Upper lobe of right lung (tissue), 1 donor: ENCODE results near the gene AMFR. TPM values are rescaled to one million over a fixed set of nuclear protein-coding genes. Genes with fewer than 3 reads are reported as not detected.

Source experiments
- ATAC-seq: fragments of 200-7000 bp; cut with Tn5 transposase; one replicate; pipeline ENCODE4 v1.9.1; 2020; ENCODE audit warnings: mild to moderate bottlenecking, moderate library complexity
- DNase-seq: peaks from one replicate; pipeline ENCODE4 v3.0.0-alpha.2; 2020
- H3K27ac ChIP-seq: fragments of 200-600 bp; one replicate; pipeline ENCODE4 v1.8.0; 2022
- H3K27me3 ChIP-seq: fragments of 200-600 bp; one replicate; pipeline ENCODE4 v1.8.0; 2022; ENCODE audit warnings: mild to moderate bottlenecking
- H3K36me3 ChIP-seq: fragments of 200-600 bp; one replicate; pipeline ENCODE4 v1.8.0; 2022
- H3K4me1 ChIP-seq: fragments of 200-600 bp; one replicate; pipeline ENCODE4 v1.8.0; 2022
- H3K4me3 ChIP-seq: fragments of 200-600 bp; one replicate; pipeline ENCODE4 v1.8.0; 2022; ENCODE audit warnings: mild to moderate bottlenecking
- H3K9me3 ChIP-seq: fragments of 200-600 bp; one replicate; pipeline ENCODE4 v1.8.0; 2022
- CTCF ChIP-seq: fragments of 200-600 bp; IDR thresholded peaks from one replicate; pipeline ENCODE4 v1.8.0; 2022; ENCODE audit warnings: antibody characterized with exemption
- intact Hi-C: fragments of 100-400 bp; cut with DNase I; formaldehyde crosslinking; loops from one replicate; pipeline ENCODE4 v1.11.0; 2022
- total RNA-seq: library from RNA; stranded (reverse); fragmentation: NEBNext Ultra II Directional; extraction: Animal tissue kit (Norgen Biotek cat#: 25700); gene quantifications from one replicate; pipeline ENCODE4 v1.2.1, GENCODE V29; 2021
- donor health status: DM: no; HTN: yes; CAD: no; lungs with severe emphysema.

The AMFR gene
- total RNA-seq, 1 donor from 2014 or later, result 89.8 TPM

DNA sequence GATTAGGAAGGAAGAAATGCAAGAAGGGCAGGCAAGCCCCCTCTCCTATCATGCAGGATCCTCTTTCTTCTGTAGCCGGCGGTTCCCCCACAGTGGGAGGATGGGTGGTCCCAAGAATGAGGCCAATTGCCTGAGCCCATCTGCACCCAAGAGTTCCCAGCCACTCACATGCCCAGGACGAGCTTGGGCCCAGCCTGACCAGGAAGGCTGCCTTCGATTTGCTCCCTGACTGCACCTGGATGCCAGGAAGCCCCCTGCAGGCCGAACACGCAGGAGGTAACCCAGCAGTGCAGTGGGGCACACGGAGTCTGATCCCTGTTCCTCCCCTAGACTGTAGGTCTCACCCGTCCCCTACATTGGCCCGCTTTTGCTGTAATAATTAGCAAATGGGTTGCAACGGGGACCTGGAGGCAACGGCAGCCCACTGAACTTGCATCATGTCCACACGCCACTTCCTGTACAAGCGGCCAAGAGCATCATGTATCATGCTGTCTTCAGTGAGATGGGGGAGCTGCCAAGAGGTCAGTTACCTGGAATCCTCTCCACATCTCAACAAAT, 67.5 kb downstream of the AMFR start:
- H3K9me3 ChIP-seq, result no peaks in the 10 kb centered on the region
- H3K4me1 ChIP-seq, result peaks cover 9% of the 10 kb centered on the region
- intact Hi-C loops, result no loop called here
- ATAC-seq, result peak; percentile 2
- H3K27me3 ChIP-seq, result no peaks in the 10 kb centered on the region
- no peak overlapping the region for H3K27ac ChIP-seq
- peaks cover 24% of the 10 kb centered on the region for H3K36me3 ChIP-seq
- H3K4me3 ChIP-seq, result no peak overlapping the region
- DNase-seq, result peak; percentile 62
- no peak for TF ChIP-seq CTCF

- ATAC-seq (peak; percentile 4), DNase-seq (no peak)
Measured at GRCh38 chr16:56357241-56357764, 68.0 kb downstream of the AMFR start.

GRCh38 chr16:56356276-56357240, 68.8 kb downstream of the AMFR start:
- Histone ChIP-seq H3K9me3 (no peaks in the 10 kb centered on the region), H3K36me3 (peaks cover 11% of the 10 kb centered on the region), H3K27me3 (no peaks in the 10 kb centered on the region), H3K27ac (no peak overlapping the region), H3K4me3 (peak overlapping the region; percentile 50), H3K4me1 (peaks cover 9% of the 10 kb centered on the region)
- peak; percentile 95 for ATAC-seq
- DNase-seq, result peak; percentile 89
- intact Hi-C loops, result no loop called here
- TF ChIP-seq CTCF, result peak; percentile 84

More at GRCh38 chr16:56357241-56357764, 68.0 kb downstream of the AMFR start:
- H3K4me1 ChIP-seq, result peaks cover 9% of the 10 kb centered on the region
- intact Hi-C loops, result no loop called here
- no peaks in the 10 kb centered on the region for H3K27me3 ChIP-seq
- H3K4me3 ChIP-seq, result peak overlapping the region; percentile 50
- H3K36me3 ChIP-seq, result peaks cover 18% of the 10 kb centered on the region
- no peak for TF ChIP-seq CTCF
- H3K9me3 ChIP-seq, result no peaks in the 10 kb centered on the region
- H3K27ac ChIP-seq, result no peak overlapping the region

DNA sequence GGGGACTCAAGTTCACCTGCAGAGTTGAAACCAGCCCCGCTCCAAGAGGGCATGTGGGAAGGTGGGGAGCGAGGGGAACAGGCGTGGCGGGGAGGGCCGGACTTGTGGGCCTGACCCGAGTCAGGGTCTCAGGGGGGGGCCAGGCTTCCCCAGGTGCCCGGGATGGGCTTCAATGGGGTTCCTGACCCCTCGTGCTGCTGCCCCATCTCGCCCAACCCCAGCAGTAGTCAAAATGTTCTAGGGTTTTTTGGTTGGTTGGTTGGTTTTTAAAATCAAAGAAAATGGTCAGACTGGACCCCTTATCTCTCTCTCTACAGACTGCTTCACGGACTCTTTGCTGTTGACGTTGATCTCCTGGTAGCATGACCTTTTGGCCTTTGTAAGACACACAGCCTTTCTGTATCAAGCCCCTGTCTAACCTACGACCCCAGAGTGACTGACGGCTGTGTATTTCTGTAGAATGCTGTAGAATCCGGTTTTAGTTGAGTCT, 69.5 kb downstream of the AMFR start:
- H3K9me3 ChIP-seq, result no peaks in the 10 kb centered on the region
- intact Hi-C loops, result no loop called here
- no peak overlapping the region for H3K4me3 ChIP-seq
- TF ChIP-seq CTCF, result no peak
- H3K27ac ChIP-seq, result no peak overlapping the region
- peaks cover 9% of the 10 kb centered on the region for H3K4me1 ChIP-seq
- DNase-seq (peak; percentile 43), ATAC-seq (no peak)
- H3K36me3 ChIP-seq, result peaks cover 3% of the 10 kb centered on the region
- no peaks in the 10 kb centered on the region for H3K27me3 ChIP-seq

DNA sequence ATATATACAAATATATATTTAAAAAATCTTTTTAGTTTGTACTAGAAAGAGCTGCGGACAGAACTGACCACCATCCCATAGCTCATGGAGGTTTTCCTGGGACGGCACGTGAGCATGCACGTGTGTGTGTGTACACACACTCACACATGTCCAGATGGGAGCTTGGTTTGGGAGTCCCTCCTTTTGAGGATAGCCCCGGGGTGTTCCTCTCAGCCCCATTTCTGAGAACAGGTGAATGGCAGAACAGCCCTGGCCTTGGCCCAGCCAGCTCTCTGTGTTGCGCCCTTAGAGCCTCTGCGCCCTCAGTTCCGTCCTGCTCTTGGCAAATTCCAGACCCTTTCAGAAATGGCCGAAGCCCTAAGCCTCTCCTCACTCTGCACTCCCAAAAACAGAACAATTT, 70.1 kb downstream of the AMFR start:
- Histone ChIP-seq H3K9me3 (no peaks in the 10 kb centered on the region), H3K4me1 (peaks cover 9% of the 10 kb centered on the region), H3K27ac (no peak overlapping the region), H3K36me3 (no peaks in the 10 kb centered on the region), H3K27me3 (no peaks in the 10 kb centered on the region), H3K4me3 (no peak overlapping the region)
- ATAC-seq, result no peak
- intact Hi-C loops, result no loop called here
- no peak for DNase-seq
- no peak for TF ChIP-seq CTCF
